Neuronal stem cell (in vitro differentiated cells): ENCODE measurements around the gene DHRS9.

ENCODE experiments used
- DNase-seq: peaks from one replicate; pipeline ENCODE4 v3.0.0-alpha.2; 2013; ENCODE audit warnings: low spot score
- H2AFZ ChIP-seq: one replicate; pipeline ENCODE4 v1.6.1; 2013; ENCODE audit warnings: mild to moderate bottlenecking, low read length, inconsistent platforms
- H2AK5ac ChIP-seq: 2 replicates; pipeline ENCODE4 v1.6.1; 2013; ENCODE audit warnings: low read depth, mild to moderate bottlenecking, inconsistent platforms, low read length, moderate library complexity, mixed read lengths
- H2BK120ac ChIP-seq: 2 replicates; pipeline ENCODE4 v1.6.1; 2013; ENCODE audit warnings: low read depth, mild to moderate bottlenecking, inconsistent platforms, low read length, moderate library complexity, mixed read lengths
- H2BK12ac ChIP-seq: one replicate; pipeline ENCODE4 v1.6.1; 2013; ENCODE audit warnings: low read length, inconsistent platforms
- H2BK15ac ChIP-seq: 2 replicates; pipeline ENCODE4 v1.6.1; 2013; ENCODE audit warnings: mild to moderate bottlenecking, low read length, inconsistent platforms, mixed read lengths
- H2BK5ac ChIP-seq: one replicate; pipeline ENCODE4 v1.6.1; 2013; ENCODE audit warnings: inconsistent platforms, mild to moderate bottlenecking, low read length, moderate library complexity
- H3K14ac ChIP-seq: one replicate; pipeline ENCODE4 v1.6.1; 2013; ENCODE audit warnings: low read length, inconsistent platforms
- H3K18ac ChIP-seq: 2 replicates; pipeline ENCODE4 v1.6.1; 2013; ENCODE audit warnings: low read length, inconsistent platforms
- H3K23ac ChIP-seq: 2 replicates; pipeline ENCODE4 v1.6.1; 2013; ENCODE audit warnings: low read depth, mild to moderate bottlenecking, mixed read lengths, low read length, inconsistent platforms; ENCODE audit not compliant: poor library complexity
- H3K27ac ChIP-seq: replicated peaks from 3 replicates; pipeline ENCODE4 v1.5.1; 2013; ENCODE audit warnings: low read length, inconsistent platforms
- H3K27me3 ChIP-seq, 3 experiments: 2 replicates each; pipeline ENCODE4 v1.6.1; 2013; ENCODE audit warnings: low read length in 3 of 3, mild to moderate bottlenecking in 2 of 3, inconsistent platforms in 1 of 3, low read depth in 1 of 3, mixed read lengths in 1 of 3, moderate library complexity in 1 of 3; ENCODE audit not compliant: control insufficient read depth in 3 of 3, insufficient read depth in 3 of 3
- H3K36me3 ChIP-seq, 2 donors: replicated peaks in 1 of 2; 2 replicates each; pipeline ENCODE4 v1.6.1; 2013; ENCODE audit warnings: low read length in 2 of 2; ENCODE audit not compliant: control insufficient read depth in 2 of 2, insufficient read depth in 2 of 2
- H3K4ac ChIP-seq: 2 replicates; pipeline ENCODE4 v1.6.1; 2013; ENCODE audit warnings: inconsistent platforms, mild to moderate bottlenecking, low read length, moderate library complexity
- H3K4me1 ChIP-seq, 2 donors: 1 replicate in 1 of 2; 2 replicates in 1 of 2; pipeline ENCODE4 v1.6.1; 2013; ENCODE audit warnings: low read length in 2 of 2, low read depth in 1 of 2; ENCODE audit not compliant: control insufficient read depth in 2 of 2, insufficient read depth in 1 of 2
- H3K4me2 ChIP-seq: one replicate; pipeline ENCODE4 v1.6.1; 2013; ENCODE audit warnings: mild to moderate bottlenecking, low read length, inconsistent platforms; ENCODE audit not compliant: insufficient read depth, poor library complexity, severe bottlenecking
- H3K4me3 ChIP-seq, 2 donors: 2 replicates each; pipeline ENCODE4 v1.5.1; 2013; ENCODE audit warnings: low read length in 2 of 2, mild to moderate bottlenecking in 2 of 2, inconsistent platforms in 1 of 2, moderate library complexity in 1 of 2
- H3K79me1 ChIP-seq: one replicate; pipeline ENCODE4 v1.6.1; 2013; ENCODE audit warnings: low read depth, mild to moderate bottlenecking, inconsistent platforms, low read length, moderate library complexity
- H3K9ac ChIP-seq: one replicate; pipeline ENCODE4 v1.6.1; 2013; ENCODE audit warnings: mild to moderate bottlenecking, low read depth, low read length, inconsistent platforms; ENCODE audit not compliant: poor library complexity
- H3K9me3 ChIP-seq, 2 donors: replicated peaks in 1 of 2; 2 replicates each; pipeline versions ENCODE3 to v1.6.1; 2013; ENCODE audit warnings: low read length in 2 of 2, mild to moderate bottlenecking in 2 of 2, inconsistent platforms in 1 of 2, low read depth in 1 of 2, mixed read lengths in 1 of 2, moderate library complexity in 1 of 2; ENCODE audit not compliant: control insufficient read depth in 2 of 2, insufficient read depth in 1 of 2
- H4K8ac ChIP-seq: one replicate; pipeline ENCODE4 v1.6.1; 2013; ENCODE audit warnings: low read depth, mild to moderate bottlenecking, inconsistent platforms, low read length, moderate library complexity
- H4K91ac ChIP-seq: one replicate; pipeline ENCODE4 v1.6.1; 2013; ENCODE audit warnings: low read length, low read depth, mild to moderate bottlenecking, inconsistent platforms; ENCODE audit not compliant: poor library complexity
- WGBS, 2 donors: extraction: QIAGEN DNeasy Blood & Tissue Kit; methylation state at CpG; one replicate each; pipeline ENCODE4 v1.1.7; 2013; ENCODE audit warnings: missing lambda C conversion rate in 2 of 2, mixed read lengths in 1 of 2; ENCODE audit not compliant: insufficient read length in 2 of 2, insufficient replicate concordance in 1 of 2; ENCODE audit errors: extremely low coverage in 2 of 2; 5-methylcytosine and 5-hydroxymethylcytosine counted together

The DHRS9 gene

DNA sequence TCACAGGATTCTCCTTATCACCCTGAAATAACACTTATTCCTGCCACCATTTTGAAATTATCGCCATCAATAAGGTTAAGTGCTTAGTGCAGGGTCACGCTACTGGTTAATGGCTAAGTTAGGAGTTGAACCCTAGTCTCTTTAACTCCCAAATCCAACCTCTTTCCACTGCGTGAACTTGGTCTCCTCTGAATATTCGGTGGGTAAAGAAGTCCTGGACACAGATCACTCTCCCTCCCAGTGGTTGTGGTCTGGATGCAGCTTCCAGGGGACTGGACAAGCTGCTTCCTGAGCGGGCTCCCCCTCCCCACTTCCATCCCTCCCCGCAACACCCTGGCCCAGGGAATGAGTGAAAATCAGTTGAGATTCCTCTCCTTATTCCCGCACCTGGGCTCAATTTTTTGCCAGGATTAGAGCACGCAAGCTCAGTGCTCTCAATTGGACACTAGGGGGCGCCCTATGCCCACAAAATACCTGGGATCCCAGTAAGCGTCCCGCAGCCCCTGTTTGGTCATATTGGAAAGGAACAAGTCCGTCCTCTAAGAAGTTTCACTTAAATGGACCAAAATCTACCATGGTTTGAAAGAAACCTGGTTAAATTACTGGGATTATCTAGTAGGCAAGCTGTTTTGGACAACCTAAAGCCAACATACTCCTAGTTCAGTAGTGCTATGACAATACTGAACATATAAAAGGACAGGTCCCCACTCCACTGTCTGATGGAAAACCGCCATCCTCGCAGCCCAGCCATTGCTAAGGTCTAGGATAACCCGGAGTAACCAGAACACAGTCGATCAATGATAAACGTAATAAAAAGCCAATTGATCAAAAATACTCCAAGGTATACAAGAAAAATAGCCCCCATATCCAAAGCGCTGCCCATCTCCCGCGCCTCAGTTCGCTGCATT lies 40.4 kb downstream of the DHRS9 start:
- no peaks in the 10 kb centered on the region for H3K79me1 ChIP-seq

DNA sequence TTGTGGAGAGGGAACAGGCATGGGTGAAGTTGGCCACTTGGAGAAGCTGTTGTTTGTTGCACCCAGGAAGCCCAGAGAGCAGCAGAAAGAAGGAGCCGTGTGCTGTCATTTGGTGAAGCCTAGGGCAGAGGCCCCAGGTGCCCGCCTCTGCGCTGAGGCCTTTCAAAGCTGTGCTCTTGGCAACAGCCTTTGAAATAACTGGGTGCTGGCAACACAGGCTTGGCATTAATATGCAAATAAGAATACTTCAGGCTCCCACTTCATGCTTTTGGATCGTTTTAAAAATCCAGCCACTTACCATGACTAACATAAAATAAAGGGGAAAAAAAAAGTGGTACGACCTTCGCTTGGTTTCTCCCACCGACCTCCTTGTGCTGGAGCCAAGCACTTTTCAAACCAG lies 41.1 kb downstream of the DHRS9 start:
- H3K27me3 ChIP-seq = peaks cover 2 to 51% (median 2%) of the 10 kb centered on the region in 3 experiments
- H2BK120ac ChIP-seq = no peak overlapping the region
- H3K14ac ChIP-seq = no peak overlapping the region

More for the DNA sequence above, 40.4 kb downstream of the DHRS9 start:
- no peak overlapping the region for H3K4me2 ChIP-seq
- no peak overlapping the region for H2BK120ac ChIP-seq
- H2AK5ac ChIP-seq = peak overlapping the region; percentile 75
- H4K8ac ChIP-seq = no peak overlapping the region
- peaks cover 2 to 51% (median 2%) of the 10 kb centered on the region in 3 experiments for H3K27me3 ChIP-seq
- no peak overlapping the region for H3K27ac ChIP-seq
- no peak overlapping the region for H3K9ac ChIP-seq
- H3K4ac ChIP-seq = no peak overlapping the region
- no peak overlapping the region for H4K91ac ChIP-seq
- no peaks in the 10 kb centered on the region for H3K9me3 ChIP-seq
- H2BK15ac ChIP-seq = peak overlapping the region; percentile 27
- DNase-seq = peak; percentile 85
- H3K14ac ChIP-seq = no peak overlapping the region
- H3K4me3 ChIP-seq = no peak overlapping the region
- H3K4me1 ChIP-seq = peaks cover 4 to 6% of the 10 kb centered on the region in 2 donors
- no CpG with 5 or more reads among the region's 21 CpGs for WGBS, 2 donors
- H2AFZ ChIP-seq = peak overlapping the region; percentile 79
- no peak overlapping the region for H2BK12ac ChIP-seq
- no peak overlapping the region for H3K23ac ChIP-seq
- no peaks in the 10 kb centered on the region for H3K36me3 ChIP-seq
- H3K18ac ChIP-seq = no peak overlapping the region
- H2BK5ac ChIP-seq = no peak overlapping the region

DNA sequence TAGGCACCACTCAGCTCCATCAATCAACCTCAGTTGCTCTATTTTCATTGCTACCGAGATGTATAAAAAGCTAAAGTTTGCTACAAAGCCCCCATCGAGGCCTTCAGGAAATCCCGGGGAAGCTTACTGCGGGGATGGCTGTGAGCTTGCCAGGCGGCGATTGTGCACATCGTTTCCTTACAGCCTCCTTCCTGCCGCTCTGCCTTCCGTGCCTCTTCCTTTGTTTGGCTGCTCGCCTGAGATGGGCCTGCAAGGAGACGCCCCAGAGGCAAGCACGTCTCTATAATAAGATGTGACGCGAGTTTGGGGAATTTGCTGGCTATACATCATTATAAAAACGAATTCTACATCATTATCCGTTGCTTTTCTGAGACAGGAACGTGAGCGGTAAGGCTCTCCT lies 41.6 kb downstream of the DHRS9 start:
- Histone ChIP-seq H3K36me3 (no peaks in the 10 kb centered on the region), H3K27ac (no peak overlapping the region), H3K79me1 (no peaks in the 10 kb centered on the region), H4K91ac (no peak overlapping the region), H3K4me1 (peaks cover 4 to 6% of the 10 kb centered on the region in 2 donors), H2BK12ac (no peak overlapping the region), H3K9ac (no peak overlapping the region), H3K27me3 (peaks cover 2 to 48% (median 2%) of the 10 kb centered on the region in 3 experiments), H3K4me3 (no peak overlapping the region), H3K4ac (no peak overlapping the region), H2BK120ac (no peak overlapping the region), H3K4me2 (no peak overlapping the region), H2BK15ac (no peak overlapping the region), H4K8ac (no peak overlapping the region), H3K18ac (no peak overlapping the region), H2AFZ (peak overlapping the region; percentile 79), H3K23ac (no peak overlapping the region), H3K9me3 (no peaks in the 10 kb centered on the region), H3K14ac (no peak overlapping the region), H2BK5ac (no peak overlapping the region), H2AK5ac (no peak overlapping the region)
- DNase-seq = no peak
- no CpG with 5 or more reads among the region's 18 CpGs for WGBS, 2 donors

More for the DNA sequence above, 41.1 kb downstream of the DHRS9 start:
- no peak for DNase-seq
- Histone ChIP-seq H2AK5ac (peak overlapping the region; percentile 75), H4K91ac (no peak overlapping the region), H3K4ac (no peak overlapping the region), H3K79me1 (no peaks in the 10 kb centered on the region), H3K4me2 (no peak overlapping the region), H3K23ac (no peak overlapping the region), H2BK15ac (peak overlapping the region; percentile 27), H3K4me3 (no peak overlapping the region), H3K9ac (no peak overlapping the region), H3K36me3 (no peaks in the 10 kb centered on the region), H3K4me1 (peaks cover 4 to 6% of the 10 kb centered on the region in 2 donors), H3K27ac (no peak overlapping the region), H4K8ac (no peak overlapping the region), H2AFZ (peak overlapping the region; percentile 79), H3K18ac (no peak overlapping the region), H3K9me3 (no peaks in the 10 kb centered on the region), H2BK5ac (no peak overlapping the region), H2BK12ac (no peak overlapping the region)
- whole genome bisulfite sequencing, 2 donors = no CpG with 5 or more reads among the region's 7 CpGs

DNA sequence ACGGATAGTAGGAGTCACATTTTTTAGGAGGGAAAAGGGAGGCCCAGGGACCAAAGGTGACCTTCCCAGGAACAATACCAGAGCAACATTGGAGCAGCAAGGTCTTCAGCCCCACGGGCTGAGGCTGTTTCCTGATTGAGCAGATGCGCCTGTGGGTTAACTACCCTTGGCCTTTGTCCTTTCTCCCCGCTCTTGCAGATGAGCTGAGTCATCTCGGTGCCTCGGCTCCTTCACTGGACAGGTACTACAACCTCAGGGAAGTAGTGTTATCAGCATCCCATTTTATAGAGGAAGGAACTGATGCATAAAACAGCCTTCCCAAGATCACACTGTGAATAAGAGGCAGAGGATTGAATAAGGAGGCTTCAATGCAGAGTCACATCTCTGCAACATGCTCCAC lies 43.5 kb downstream of the DHRS9 start:
- Histone ChIP-seq H3K4ac (no peak overlapping the region), H3K4me1 (peaks cover 4 to 6% of the 10 kb centered on the region in 2 donors), H3K9ac (no peak overlapping the region), H2AK5ac (no peak overlapping the region), H2BK15ac (no peak overlapping the region), H3K4me2 (no peak overlapping the region), H3K23ac (no peak overlapping the region), H3K14ac (no peak overlapping the region), H4K91ac (no peak overlapping the region), H3K4me3 (no peak overlapping the region), H3K18ac (no peak overlapping the region), H4K8ac (no peak overlapping the region), H3K36me3 (no peaks in the 10 kb centered on the region), H3K79me1 (no peaks in the 10 kb centered on the region), H2BK5ac (no peak overlapping the region), H3K9me3 (no peaks in the 10 kb centered on the region), H2BK12ac (no peak overlapping the region), H2AFZ (no peak overlapping the region), H3K27ac (no peak overlapping the region), H2BK120ac (no peak overlapping the region), H3K27me3 (peaks cover under 1 to 35% (median 2%) of the 10 kb centered on the region in 3 experiments)
- no CpG with 5 or more reads among the region's 6 CpGs for WGBS, 2 donors
- no peak for DNase-seq
